Measurements from ENCODE around the gene MIB2.

DNA sequence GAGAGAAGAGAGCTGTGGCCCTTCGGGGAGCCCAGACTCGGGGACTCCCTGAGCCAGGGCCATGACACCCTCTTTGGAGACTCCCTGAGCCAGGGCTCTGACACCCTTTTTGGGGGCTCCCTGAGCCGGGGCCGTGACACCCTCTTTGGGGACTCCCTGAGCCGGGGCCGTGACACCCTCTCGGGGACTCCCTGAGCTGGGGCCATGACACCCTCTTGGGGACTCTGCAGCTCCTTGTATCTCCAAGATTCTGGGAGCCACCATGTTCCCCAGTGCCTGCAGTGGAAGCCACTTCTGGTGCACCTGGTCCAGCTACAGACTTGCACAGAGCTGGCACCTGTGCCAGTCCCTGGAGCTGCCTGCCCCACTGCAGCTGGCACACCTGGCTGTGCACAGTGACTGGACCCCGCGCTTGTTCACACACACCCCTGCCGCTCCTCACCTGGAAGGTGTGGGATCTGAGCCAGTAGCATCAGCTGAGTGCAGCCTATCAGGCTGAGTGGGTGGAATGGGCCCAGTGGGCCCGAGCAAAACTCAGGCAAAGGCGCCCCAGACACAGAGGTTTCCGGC, 36.8 kb upstream of the MIB2 start:
- no peak for TF ChIP-seq POLR2A (IDR thresholded peaks at IDR 0.05)
- TF ChIP-seq, protein P1, sequence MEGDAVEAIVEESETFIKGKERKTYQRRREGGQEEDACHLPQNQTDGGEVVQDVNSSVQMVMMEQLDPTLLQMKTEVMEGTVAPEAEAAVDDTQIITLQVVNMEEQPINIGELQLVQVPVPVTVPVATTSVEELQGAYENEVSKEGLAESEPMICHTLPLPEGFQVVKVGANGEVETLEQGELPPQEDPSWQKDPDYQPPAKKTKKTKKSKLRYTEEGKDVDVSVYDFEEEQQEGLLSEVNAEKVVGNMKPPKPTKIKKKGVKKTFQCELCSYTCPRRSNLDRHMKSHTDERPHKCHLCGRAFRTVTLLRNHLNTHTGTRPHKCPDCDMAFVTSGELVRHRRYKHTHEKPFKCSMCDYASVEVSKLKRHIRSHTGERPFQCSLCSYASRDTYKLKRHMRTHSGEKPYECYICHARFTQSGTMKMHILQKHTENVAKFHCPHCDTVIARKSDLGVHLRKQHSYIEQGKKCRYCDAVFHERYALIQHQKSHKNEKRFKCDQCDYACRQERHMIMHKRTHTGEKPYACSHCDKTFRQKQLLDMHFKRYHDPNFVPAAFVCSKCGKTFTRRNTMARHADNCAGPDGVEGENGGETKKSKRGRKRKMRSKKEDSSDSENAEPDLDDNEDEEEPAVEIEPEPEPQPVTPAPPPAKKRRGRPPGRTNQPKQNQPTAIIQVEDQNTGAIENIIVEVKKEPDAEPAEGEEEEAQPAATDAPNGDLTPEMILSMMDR (IDR thresholded peaks at IDR 0.05) = no peak
